HTR-8/SVneo (cell line): ENCODE results near the gene SCAMP2.

Experiments
- DNase-seq: peaks from one replicate; pipeline ENCODE4 v3.0.0; 2011; ENCODE audit warnings: low spot score, mixed read lengths; ENCODE audit not compliant: insufficient read length
- FAIRE-seq: peaks from 2 replicates; lab custom pipeline; 2011; peaks lifted over from hg19 to GRCh38; lab: Jason Lieb, UNC

SCAMP2 gene

GRCh38 chr15:74865316-74865715 is 7.8 kb downstream of the SCAMP2 start:
- no peak for FAIRE-seq
- no peak for DNase-seq

- no peak for DNase-seq
- FAIRE-seq: no peak
Observed at GRCh38 chr15:74864296-74864695, 8.9 kb downstream of the SCAMP2 start.

DNA sequence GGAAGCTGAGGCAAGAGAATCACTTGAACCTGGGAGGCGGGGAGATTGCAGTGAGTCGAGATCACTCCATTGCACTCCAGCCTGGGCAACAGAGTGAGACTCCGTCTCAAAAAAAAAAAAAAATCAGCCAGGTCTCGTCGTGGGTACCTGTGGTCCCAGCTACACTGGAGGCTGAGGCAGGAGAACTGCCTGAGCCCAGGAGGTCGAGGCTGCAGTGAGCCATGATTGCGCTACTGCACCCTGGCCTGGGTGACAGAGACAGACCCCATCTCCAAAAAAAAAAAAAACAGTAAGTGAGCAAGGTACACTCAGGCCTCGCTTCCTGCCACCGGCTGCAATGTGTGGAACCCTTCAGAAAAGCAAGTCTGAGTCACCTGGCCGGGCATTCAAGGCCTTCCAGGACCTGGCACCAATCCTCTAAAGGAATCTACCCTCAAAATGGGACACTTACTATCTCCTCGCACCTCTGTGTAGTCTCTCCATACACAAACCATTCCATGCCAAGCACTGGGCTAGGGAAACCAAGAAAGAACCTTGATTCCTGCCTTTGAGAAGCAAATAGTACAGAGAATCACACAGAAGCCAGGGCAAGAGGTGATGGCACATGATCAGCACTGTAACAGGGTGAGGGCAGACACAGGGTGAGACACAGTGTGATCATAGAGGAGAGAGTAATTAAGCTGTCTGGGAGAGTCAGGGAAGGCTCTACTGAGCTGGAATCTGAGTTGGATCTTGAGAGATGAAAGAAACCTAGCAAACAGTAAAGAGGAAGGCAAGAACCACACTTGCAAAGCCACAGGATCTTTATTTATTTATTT is 9.7 kb downstream of the SCAMP2 start:
- DNase-seq (no peak), FAIRE-seq (no peak)

- DNase-seq: no peak
- FAIRE-seq: no peak
Observed at GRCh38 chr15:74858369-74858740, 14.8 kb downstream of the SCAMP2 start.

- FAIRE-seq (no peak), DNase-seq (no peak)
Observed at GRCh38 chr15:74857671-74858368, 15.3 kb downstream of the SCAMP2 start.

- FAIRE-seq: no peak
- DNase-seq: no peak
Observed at GRCh38 chr15:74857082-74857655, 16.0 kb downstream of the SCAMP2 start.

- DNase-seq (no peak), FAIRE-seq (no peak)
Observed at GRCh38 chr15:74856537-74856936, 16.6 kb downstream of the SCAMP2 start.

DNA sequence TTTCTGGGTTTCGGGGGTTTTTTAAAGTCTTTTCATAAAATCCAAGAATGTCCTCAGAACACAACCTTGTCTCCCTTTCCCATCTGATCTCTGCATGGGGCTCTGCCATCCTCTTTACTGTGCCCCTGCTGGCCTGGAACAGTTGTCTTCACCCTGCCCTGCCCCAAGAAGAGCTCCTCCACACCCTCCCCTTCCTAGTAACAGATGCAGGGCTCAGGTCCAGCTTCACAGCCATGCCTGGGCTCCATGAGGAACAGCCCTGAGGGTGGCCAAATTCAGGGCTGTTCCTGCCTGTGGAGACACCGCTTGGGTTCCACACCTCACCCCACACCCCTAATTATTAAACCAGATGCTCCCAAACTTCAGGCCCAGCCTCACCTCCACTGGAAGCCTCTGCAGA is 17.3 kb downstream of the SCAMP2 start:
- no peak for FAIRE-seq
- no peak for DNase-seq

- FAIRE-seq (no peak), DNase-seq (no peak)
Observed at GRCh38 chr15:74854453-74855022, 18.6 kb downstream of the SCAMP2 start.

DNA sequence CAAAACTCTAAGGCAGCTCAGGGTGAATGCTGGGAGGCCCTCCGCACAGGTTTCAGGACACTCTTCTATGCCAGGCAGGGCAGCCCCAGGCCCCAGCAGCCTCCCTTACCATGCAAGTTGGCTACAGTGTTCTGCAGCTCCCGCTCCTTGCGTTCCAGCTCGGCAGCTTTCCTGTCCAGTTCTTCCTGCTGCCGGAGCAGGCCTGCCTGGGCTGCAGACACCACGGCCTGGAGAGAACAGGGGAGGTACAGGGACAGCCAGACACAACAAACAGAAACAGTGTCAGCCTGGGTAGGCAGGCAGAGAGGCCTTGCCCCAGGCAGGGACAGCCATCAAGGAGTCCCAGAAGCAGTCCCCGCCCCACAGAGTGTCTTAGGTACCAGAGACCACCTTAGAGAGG is 21.2 kb downstream of the SCAMP2 start:
- no peak for FAIRE-seq

GRCh38 chr15:74850393-74850792 is 22.8 kb downstream of the SCAMP2 start:
- FAIRE-seq (no peak), DNase-seq (no peak)

More for the DNA sequence above, 21.2 kb downstream of the SCAMP2 start:
- no peak for DNase-seq

DNA sequence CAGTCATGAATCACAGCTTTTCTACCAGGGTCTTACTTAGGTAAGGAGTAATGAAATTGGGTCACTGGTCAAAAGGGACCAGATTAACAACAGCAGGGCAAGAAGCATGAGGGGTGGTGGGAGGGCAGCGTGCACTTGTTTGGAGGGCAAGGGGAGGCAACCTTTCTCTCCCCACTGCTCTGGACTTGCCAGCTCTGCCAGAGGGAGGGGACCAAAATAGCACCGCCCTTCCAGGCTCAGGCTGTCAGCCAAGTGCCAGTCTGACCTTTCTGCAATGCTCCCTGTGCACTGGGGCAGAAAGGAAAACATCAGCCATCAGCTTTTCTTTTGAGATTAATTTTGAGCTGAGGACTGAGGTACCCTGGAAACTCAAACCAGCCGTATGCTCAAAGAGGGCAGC is 25.7 kb downstream of the SCAMP2 start:
- FAIRE-seq (no peak), DNase-seq (no peak)

GRCh38 chr15:74845581-74845980 is 27.6 kb downstream of the SCAMP2 start:
- no peak for FAIRE-seq
- DNase-seq: no peak

GRCh38 chr15:74845208-74845568 is 28.0 kb downstream of the SCAMP2 start:
- DNase-seq (no peak), FAIRE-seq (no peak)

DNA sequence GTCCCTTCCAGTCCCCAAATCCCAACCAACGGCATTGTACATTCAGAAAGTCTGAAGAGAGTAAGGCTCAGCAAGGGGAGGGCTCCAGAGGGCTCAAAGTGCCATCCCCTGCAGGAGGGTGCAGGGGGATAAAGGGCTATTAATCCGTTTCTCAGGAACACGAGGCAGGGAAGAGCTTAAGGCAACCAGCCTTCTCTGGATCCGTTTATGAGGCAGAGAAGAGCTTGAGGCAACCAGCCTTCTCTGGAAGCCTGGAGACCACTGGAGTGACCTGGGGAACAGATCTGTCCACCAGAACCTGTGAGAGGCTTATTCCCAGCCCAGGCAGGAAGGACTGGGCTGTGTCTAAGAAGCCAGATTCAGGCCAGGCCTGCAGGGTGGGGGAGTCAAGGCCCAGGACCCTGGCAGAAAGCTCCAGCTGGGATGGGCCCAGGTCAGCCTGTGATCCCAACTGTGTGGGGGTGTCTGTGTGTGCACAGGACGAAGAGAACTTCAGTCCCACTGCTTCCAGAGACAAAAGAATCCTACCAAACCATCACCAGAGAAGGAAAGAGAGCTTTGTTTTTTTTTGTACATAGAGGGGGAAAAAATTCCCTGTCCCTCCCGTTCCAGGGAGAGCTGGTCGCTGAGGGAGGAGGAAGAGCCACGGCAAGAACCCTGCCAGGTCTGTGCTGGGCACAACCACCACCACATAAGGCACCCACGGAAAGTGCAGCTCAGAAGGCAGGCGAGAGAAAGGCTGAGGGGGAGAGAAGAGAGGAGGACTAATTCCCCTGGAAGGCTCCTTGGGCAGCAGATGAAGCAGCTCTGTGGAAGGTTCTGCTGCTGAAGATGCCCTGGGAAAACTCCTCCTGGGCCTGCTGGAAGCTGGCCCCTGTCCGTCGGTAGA is 28.6 kb downstream of the SCAMP2 start:
- FAIRE-seq: no peak
- DNase-seq: no peak

DNA sequence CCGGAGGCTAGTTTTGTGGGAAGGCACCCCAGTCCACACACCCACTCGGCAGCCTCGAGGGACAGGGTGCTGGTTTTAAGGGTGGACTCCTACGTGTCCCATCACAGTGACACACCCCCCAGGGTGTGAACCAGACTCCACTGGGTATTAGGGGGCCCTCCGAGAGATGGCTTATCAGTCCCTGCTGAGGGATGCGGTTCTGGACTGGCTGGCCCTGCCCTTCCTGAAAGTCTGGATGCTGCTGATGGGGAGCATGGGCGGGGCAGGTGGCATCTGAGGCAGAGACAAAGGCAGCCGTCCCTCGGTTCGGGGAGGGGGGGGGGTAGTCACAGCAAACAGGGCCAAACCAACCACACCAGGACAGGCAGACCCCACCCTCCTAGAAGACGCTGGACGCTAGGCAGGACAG is 29.3 kb downstream of the SCAMP2 start:
- no peak for DNase-seq
- no peak for FAIRE-seq

DNA sequence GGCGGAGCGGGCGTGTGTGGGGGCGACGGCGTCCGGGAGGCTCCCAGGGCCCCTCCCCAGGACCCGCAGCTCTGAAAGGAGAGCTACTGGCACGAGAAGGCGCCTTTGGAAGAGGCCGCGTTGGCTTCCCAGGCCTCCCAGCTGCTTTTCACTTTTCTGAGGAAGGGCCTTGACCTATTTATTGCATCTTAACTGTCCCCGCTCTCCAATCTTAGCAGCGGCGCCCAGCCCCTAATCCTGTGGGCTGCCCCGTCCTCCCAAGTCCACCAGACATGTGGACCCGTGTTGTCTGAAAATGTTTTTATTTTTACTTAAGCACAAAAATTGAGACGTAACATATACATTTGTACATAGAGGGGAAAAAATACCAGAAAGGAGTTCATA is 29.7 kb downstream of the SCAMP2 start:
- FAIRE-seq: no peak
- no peak for DNase-seq

- FAIRE-seq (no peak), DNase-seq (peak; percentile 86)
Observed at GRCh38 chr15:74842581-74843444, 30.4 kb downstream of the SCAMP2 start, which contains the start of gene ULK3. TSS of gene ULK3 (minus strand) at chr15:74843156. CDS start at chr15:74843105, 51 bp downstream.

GRCh38 chr15:74841891-74842373 is 31.2 kb downstream of the SCAMP2 start:
- FAIRE-seq: no peak

More at GRCh38 chr15:74841891-74842373, 31.2 kb downstream of the SCAMP2 start:
- DNase-seq: no peak
